ENCODE measurements around the gene ELK4. TPM values are rescaled to one million over a fixed set of nuclear protein-coding genes. Genes with fewer than 3 reads are reported as not detected.

Gene ELK4
- polyA plus RNA-seq, 1 donor, result 18.2 TPM

- peak in 1 of 2 donors; percentile 52 for DNase-seq
- H3K27ac ChIP-seq (ENCODE audit: low read length), result peak overlapping the region; percentile 39
- no peak overlapping the region for H3K4me3 ChIP-seq (ENCODE audit: low read length)
- H3K36me3 ChIP-seq (ENCODE audit: control insufficient read depth, insufficient read depth, low read length), result peaks cover 4% of the 10 kb centered on the region
- no peaks in the 10 kb centered on the region for H3K9me3 ChIP-seq (ENCODE audit: control insufficient read depth, low read depth, low read length)
- peaks cover 91% of the 10 kb centered on the region for H3K4me1 ChIP-seq (ENCODE audit: control insufficient read depth, insufficient read depth, low read length)
- WGBS (ENCODE audit: insufficient coverage, low lambda C conversion rate), result no CpG with 5 or more reads among the region's 4 CpGs
- H3K27me3 ChIP-seq (ENCODE audit: control insufficient read depth, insufficient read depth, low read length), result no peaks in the 10 kb centered on the region
These were observed 41.2 kb upstream of the ELK4 start for GRCh38 chr1:205672970-205673369.

GRCh38 chr1:205672395-205672889, 40.6 kb upstream of the ELK4 start:
- peaks cover 91% of the 10 kb centered on the region for H3K4me1 ChIP-seq (ENCODE audit: control insufficient read depth, insufficient read depth, low read length)

GRCh38 chr1:205670611-205671430, 39.0 kb upstream of the ELK4 start:
- Histone ChIP-seq H3K36me3 (ENCODE audit: control insufficient read depth, insufficient read depth, low read length) (peaks cover 4% of the 10 kb centered on the region), H3K4me3 (ENCODE audit: low read length) (no peak overlapping the region), H3K4me1 (ENCODE audit: control insufficient read depth, insufficient read depth, low read length) (peaks cover 88% of the 10 kb centered on the region), H3K9me3 (ENCODE audit: control insufficient read depth, low read depth, low read length) (no peaks in the 10 kb centered on the region), H3K27me3 (ENCODE audit: control insufficient read depth, insufficient read depth, low read length) (no peaks in the 10 kb centered on the region), H3K27ac (ENCODE audit: low read length) (no peak overlapping the region)
- DNase-seq, result no peak
- WGBS (ENCODE audit: insufficient coverage, low lambda C conversion rate), result no CpG with 5 or more reads among the region's 13 CpGs

More at GRCh38 chr1:205672395-205672889, 40.6 kb upstream of the ELK4 start:
- no peak for DNase-seq
- peak overlapping the region; percentile 39 for H3K27ac ChIP-seq (ENCODE audit: low read length)
- WGBS (ENCODE audit: insufficient coverage, low lambda C conversion rate), result 45% methylated on average over 2 of the region's 11 CpGs
- H3K9me3 ChIP-seq (ENCODE audit: control insufficient read depth, low read depth, low read length), result no peaks in the 10 kb centered on the region
- peaks cover 4% of the 10 kb centered on the region for H3K36me3 ChIP-seq (ENCODE audit: control insufficient read depth, insufficient read depth, low read length)
- no peak overlapping the region for H3K4me3 ChIP-seq (ENCODE audit: low read length)
- no peaks in the 10 kb centered on the region for H3K27me3 ChIP-seq (ENCODE audit: control insufficient read depth, insufficient read depth, low read length)

- H3K4me3 ChIP-seq (ENCODE audit: low read length), result no peak overlapping the region
- H3K9me3 ChIP-seq (ENCODE audit: control insufficient read depth, low read depth, low read length), result no peaks in the 10 kb centered on the region
- H3K4me1 ChIP-seq (ENCODE audit: control insufficient read depth, insufficient read depth, low read length), result peaks cover 88% of the 10 kb centered on the region
- H3K36me3 ChIP-seq (ENCODE audit: control insufficient read depth, insufficient read depth, low read length), result peaks cover 4% of the 10 kb centered on the region
- H3K27me3 ChIP-seq (ENCODE audit: control insufficient read depth, insufficient read depth, low read length), result no peaks in the 10 kb centered on the region
- no peak for DNase-seq
- WGBS (ENCODE audit: insufficient coverage, low lambda C conversion rate), result no CpG with 5 or more reads among the region's 5 CpGs
- H3K27ac ChIP-seq (ENCODE audit: low read length), result no peak overlapping the region
These were observed 38.3 kb upstream of the ELK4 start for GRCh38 chr1:205670150-205670446.

- Histone ChIP-seq H3K27me3 (ENCODE audit: control insufficient read depth, insufficient read depth, low read length) (no peaks in the 10 kb centered on the region), H3K36me3 (ENCODE audit: control insufficient read depth, insufficient read depth, low read length) (peaks cover 4% of the 10 kb centered on the region), H3K4me1 (ENCODE audit: control insufficient read depth, insufficient read depth, low read length) (peaks cover 88% of the 10 kb centered on the region), H3K9me3 (ENCODE audit: control insufficient read depth, low read depth, low read length) (no peaks in the 10 kb centered on the region), H3K4me3 (ENCODE audit: low read length) (no peak overlapping the region), H3K27ac (ENCODE audit: low read length) (no peak overlapping the region)
- no CpG with 5 or more reads among the region's 20 CpGs for WGBS (ENCODE audit: insufficient coverage, low lambda C conversion rate)
- peak in 1 of 2 donors; percentile 30 for DNase-seq
These were observed 37.7 kb upstream of the ELK4 start for GRCh38 chr1:205669341-205670149.

GRCh38 chr1:205668951-205669340, 37.1 kb upstream of the ELK4 start:
- Histone ChIP-seq H3K27me3 (ENCODE audit: control insufficient read depth, insufficient read depth, low read length) (no peaks in the 10 kb centered on the region), H3K9me3 (ENCODE audit: control insufficient read depth, low read depth, low read length) (no peaks in the 10 kb centered on the region), H3K4me3 (ENCODE audit: low read length) (no peak overlapping the region), H3K4me1 (ENCODE audit: control insufficient read depth, insufficient read depth, low read length) (peaks cover 89% of the 10 kb centered on the region), H3K27ac (ENCODE audit: low read length) (no peak overlapping the region), H3K36me3 (ENCODE audit: control insufficient read depth, insufficient read depth, low read length) (peaks cover 2% of the 10 kb centered on the region)
- peak in 1 of 2 donors; percentile 65 for DNase-seq
- WGBS (ENCODE audit: insufficient coverage, low lambda C conversion rate), result no CpG with 5 or more reads among the region's 5 CpGs

GRCh38 chr1:205667909-205668643, 36.3 kb upstream of the ELK4 start:
- Histone ChIP-seq H3K27ac (ENCODE audit: low read length) (no peak overlapping the region), H3K9me3 (ENCODE audit: control insufficient read depth, low read depth, low read length) (no peaks in the 10 kb centered on the region), H3K4me3 (ENCODE audit: low read length) (no peak overlapping the region), H3K36me3 (ENCODE audit: control insufficient read depth, insufficient read depth, low read length) (peaks cover 8% of the 10 kb centered on the region), H3K27me3 (ENCODE audit: control insufficient read depth, insufficient read depth, low read length) (no peaks in the 10 kb centered on the region), H3K4me1 (ENCODE audit: control insufficient read depth, insufficient read depth, low read length) (peaks cover 80% of the 10 kb centered on the region)
- peak in 1 of 2 donors; percentile 53 for DNase-seq
- no CpG with 5 or more reads among the region's 11 CpGs for WGBS (ENCODE audit: insufficient coverage, low lambda C conversion rate)

GRCh38 chr1:205666372-205667166, 34.8 kb upstream of the ELK4 start:
- WGBS (ENCODE audit: insufficient coverage, low lambda C conversion rate), result no CpG with 5 or more reads among the region's 6 CpGs
- Histone ChIP-seq H3K4me3 (ENCODE audit: low read length) (no peak overlapping the region), H3K9me3 (ENCODE audit: control insufficient read depth, low read depth, low read length) (no peaks in the 10 kb centered on the region), H3K27me3 (ENCODE audit: control insufficient read depth, insufficient read depth, low read length) (no peaks in the 10 kb centered on the region), H3K27ac (ENCODE audit: low read length) (no peak overlapping the region), H3K36me3 (ENCODE audit: control insufficient read depth, insufficient read depth, low read length) (peaks cover 21% of the 10 kb centered on the region), H3K4me1 (ENCODE audit: control insufficient read depth, insufficient read depth, low read length) (peaks cover 67% of the 10 kb centered on the region)
- no peak for DNase-seq

- no CpG with 5 or more reads among the region's 9 CpGs for WGBS (ENCODE audit: insufficient coverage, low lambda C conversion rate)
- Histone ChIP-seq H3K27ac (ENCODE audit: low read length) (peak overlapping the region; percentile 16), H3K9me3 (ENCODE audit: control insufficient read depth, low read depth, low read length) (no peaks in the 10 kb centered on the region), H3K36me3 (ENCODE audit: control insufficient read depth, insufficient read depth, low read length) (peaks cover 22% of the 10 kb centered on the region), H3K4me3 (ENCODE audit: low read length) (no peak overlapping the region), H3K27me3 (ENCODE audit: control insufficient read depth, insufficient read depth, low read length) (no peaks in the 10 kb centered on the region), H3K4me1 (ENCODE audit: control insufficient read depth, insufficient read depth, low read length) (peaks cover 57% of the 10 kb centered on the region)
- DNase-seq, result peak in 1 of 2 donors; percentile 54
These were observed 33.6 kb upstream of the ELK4 start for GRCh38 chr1:205665201-205666045.
